Erythroblast (primary cell): ENCODE results near the gene FIS1.

Experiments
- GATA1 ChIP-seq: IDR thresholded peaks from 2 replicates; pipeline ENCODE4 v1.6.1; 2011; ENCODE audit warnings: low read depth, mild to moderate bottlenecking, control low read depth, low read length, moderate library complexity
- POLR2A ChIP-seq: IDR thresholded peaks from 2 replicates; pipeline ENCODE4 v1.6.1; 2011; ENCODE audit warnings: mild to moderate bottlenecking, low read length

DNA sequence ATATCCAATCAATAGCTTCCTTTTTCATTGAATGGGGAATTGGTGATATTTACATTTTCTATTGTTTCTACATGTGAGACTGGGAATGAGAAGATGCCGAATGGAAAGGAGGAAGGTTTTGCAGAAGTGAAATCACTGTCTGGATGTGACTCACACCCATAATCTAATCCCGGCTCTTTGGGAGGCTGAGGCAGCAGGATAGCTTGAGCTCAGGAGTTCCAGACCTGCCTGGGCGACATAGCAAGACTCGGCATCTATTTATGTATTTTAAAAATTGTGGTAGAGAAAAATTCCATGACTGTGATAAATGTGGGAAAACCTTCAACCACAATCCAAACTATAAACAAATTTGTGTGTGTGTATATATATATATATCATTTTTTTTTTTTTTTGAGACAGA lies 10.9 kb upstream of the FIS1 start:
- TF ChIP-seq POLR2A (no peak), GATA1 (no peak)
